ENCODE measurements around the gene OGA.

OGA gene

DNA sequence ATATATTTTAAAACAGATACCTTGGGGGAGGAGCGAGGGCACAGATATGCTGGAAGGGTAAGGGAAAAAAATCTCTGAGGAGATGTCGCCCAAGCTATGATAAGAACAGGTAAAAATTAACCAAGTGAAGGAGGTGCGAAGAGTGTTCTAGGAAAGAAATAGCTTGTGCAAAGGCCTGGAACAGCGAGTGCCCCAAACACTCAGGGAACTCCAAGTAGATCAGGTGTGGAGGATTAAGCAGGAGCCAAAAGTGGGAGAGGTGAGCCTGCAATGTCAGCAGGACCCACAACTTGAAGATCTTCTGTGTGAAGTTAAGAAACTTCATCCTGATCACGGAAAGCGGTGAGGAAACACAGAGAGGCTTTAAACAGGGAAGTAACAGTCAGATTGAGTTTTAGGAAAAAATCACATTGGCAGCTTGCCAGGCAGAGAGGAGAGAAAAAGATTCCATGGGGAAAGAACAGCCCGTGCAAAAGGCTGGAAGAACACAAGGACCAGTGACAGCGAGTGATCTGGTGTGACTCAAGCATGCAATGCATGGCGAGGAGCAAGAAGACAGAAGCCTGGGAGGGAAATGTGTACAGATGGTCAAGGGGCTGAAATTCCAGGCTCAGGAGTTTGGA is 73.1 kb downstream of the OGA start:
- TF ChIP-seq ZNF292 (tag by site-specific recombination; IDR thresholded peaks at IDR 0.05; ENCODE audit: borderline replicate concordance, low read depth) (no peak), GLI4 (tag by site-specific recombination; IDR thresholded peaks at IDR 0.05) (no peak), ZNF366 (tag by site-specific recombination; conservative IDR thresholded peaks at IDR 0.05) (no peak), ZBTB7A (tag by site-specific recombination; IDR thresholded peaks at IDR 0.05; ENCODE audit: low read depth) (no peak), MEIS1 (CRISPR knock-in tag; IDR thresholded peaks at IDR 0.05; ENCODE audit: borderline replicate concordance) (no peak), ZEB2 (tag by site-specific recombination; IDR thresholded peaks at IDR 0.05) (no peak), EGR2 (tag by site-specific recombination; IDR thresholded peaks at IDR 0.05; ENCODE audit: low read depth) (no peak), ZBTB17 (tag by site-specific recombination; IDR thresholded peaks at IDR 0.05) (no peak), ZNF555 (tag by site-specific recombination; conservative IDR thresholded peaks at IDR 0.05) (no peak)
- TF ChIP-seq, protein P1, sequence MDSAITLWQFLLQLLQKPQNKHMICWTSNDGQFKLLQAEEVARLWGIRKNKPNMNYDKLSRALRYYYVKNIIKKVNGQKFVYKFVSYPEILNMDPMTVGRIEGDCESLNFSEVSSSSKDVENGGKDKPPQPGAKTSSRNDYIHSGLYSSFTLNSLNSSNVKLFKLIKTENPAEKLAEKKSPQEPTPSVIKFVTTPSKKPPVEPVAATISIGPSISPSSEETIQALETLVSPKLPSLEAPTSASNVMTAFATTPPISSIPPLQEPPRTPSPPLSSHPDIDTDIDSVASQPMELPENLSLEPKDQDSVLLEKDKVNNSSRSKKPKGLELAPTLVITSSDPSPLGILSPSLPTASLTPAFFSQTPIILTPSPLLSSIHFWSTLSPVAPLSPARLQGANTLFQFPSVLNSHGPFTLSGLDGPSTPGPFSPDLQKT (IDR thresholded peaks at IDR 0.05; ENCODE audit: borderline replicate concordance, low read depth, low read length), result no peak
- TF ChIP-seq, protein P2, sequence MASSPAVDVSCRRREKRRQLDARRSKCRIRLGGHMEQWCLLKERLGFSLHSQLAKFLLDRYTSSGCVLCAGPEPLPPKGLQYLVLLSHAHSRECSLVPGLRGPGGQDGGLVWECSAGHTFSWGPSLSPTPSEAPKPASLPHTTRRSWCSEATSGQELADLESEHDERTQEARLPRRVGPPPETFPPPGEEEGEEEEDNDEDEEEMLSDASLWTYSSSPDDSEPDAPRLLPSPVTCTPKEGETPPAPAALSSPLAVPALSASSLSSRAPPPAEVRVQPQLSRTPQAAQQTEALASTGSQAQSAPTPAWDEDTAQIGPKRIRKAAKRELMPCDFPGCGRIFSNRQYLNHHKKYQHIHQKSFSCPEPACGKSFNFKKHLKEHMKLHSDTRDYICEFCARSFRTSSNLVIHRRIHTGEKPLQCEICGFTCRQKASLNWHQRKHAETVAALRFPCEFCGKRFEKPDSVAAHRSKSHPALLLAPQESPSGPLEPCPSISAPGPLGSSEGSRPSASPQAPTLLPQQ (tag by site-specific recombination; IDR thresholded peaks at IDR 0.05), result no peak
- TF ChIP-seq, protein P3, sequence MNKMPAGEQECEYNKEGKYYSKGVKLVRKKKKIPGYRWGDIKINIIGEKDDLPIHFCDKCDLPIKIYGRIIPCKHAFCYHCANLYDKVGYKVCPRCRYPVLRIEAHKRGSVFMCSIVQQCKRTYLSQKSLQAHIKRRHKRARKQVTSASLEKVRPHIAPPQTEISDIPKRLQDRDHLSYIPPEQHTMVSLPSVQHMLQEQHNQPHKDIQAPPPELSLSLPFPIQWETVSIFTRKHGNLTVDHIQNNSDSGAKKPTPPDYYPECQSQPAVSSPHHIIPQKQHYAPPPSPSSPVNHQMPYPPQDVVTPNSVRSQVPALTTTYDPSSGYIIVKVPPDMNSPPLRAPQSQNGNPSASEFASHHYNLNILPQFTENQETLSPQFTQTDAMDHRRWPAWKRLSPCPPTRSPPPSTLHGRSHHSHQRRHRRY (tag by site-specific recombination; IDR thresholded peaks at IDR 0.05), result no peak
- Histone ChIP-seq H3K4me3 (ENCODE audit: low read depth, low read length) (no peak overlapping the region), H3K36me3 (ENCODE audit: control insufficient read depth in 2 of 2, insufficient read depth in 1 of 2, low read length in 2 of 2) (no peaks in the 10 kb centered on the region), H3K4me1 (ENCODE audit: control insufficient read depth, insufficient read depth, low read length) (no peaks in the 10 kb centered on the region; the same call in 1 of the 2 replicates), H3K9me3 (ENCODE audit: control insufficient read depth, insufficient read depth, low read depth, low read length) (no peaks in the 10 kb centered on the region), H3K27ac (ENCODE audit: extremely low read depth, low read depth, low read length) (no peak overlapping the region)
- ChIA-PET POLR2A (no interaction called here), CTCF (interaction anchor here (1.5 kb wide), 1 partner anchor 36 kb away, joined by 6 read pairs; no protein-coding TSS in a partner anchor)

GRCh38 chr10:101744267-101744666 is 74.0 kb downstream of the OGA start:
- Histone ChIP-seq H3K27ac (ENCODE audit: extremely low read depth, low read depth, low read length) (no peak overlapping the region), H3K4me3 (ENCODE audit: low read depth, low read length) (no peak overlapping the region), H3K36me3 (ENCODE audit: control insufficient read depth in 2 of 2, insufficient read depth in 1 of 2, low read length in 2 of 2) (no peaks in the 10 kb centered on the region), H3K4me1 (ENCODE audit: control insufficient read depth, insufficient read depth, low read length) (no peaks in the 10 kb centered on the region; the same call in 1 of the 2 replicates), H3K9me3 (ENCODE audit: control insufficient read depth, insufficient read depth, low read depth, low read length) (no peaks in the 10 kb centered on the region)
- POLR2A ChIA-PET, result no interaction called here
- CTCF ChIA-PET, result interaction anchor here (0.6 to 0.8 kb wide), 2 partner anchors 54 to 142 kb away, joined by 3 read pairs; no protein-coding TSS in a partner anchor
- TF ChIP-seq ZFP41 (tag by site-specific recombination; IDR thresholded peaks at IDR 0.05; ENCODE audit: borderline replicate concordance), result no peak
- TF ChIP-seq ZNF473 (tag by site-specific recombination; IDR thresholded peaks at IDR 0.05), result no peak
- no peak for TF ChIP-seq ZNF426 (tag by site-specific recombination; IDR thresholded peaks at IDR 0.05)
- TF ChIP-seq ZNF239 (tag by site-specific recombination; IDR thresholded peaks at IDR 0.05), result no peak
- no peak for TF ChIP-seq TSHZ1 (tag by site-specific recombination; IDR thresholded peaks at IDR 0.05; ENCODE audit: borderline replicate concordance)
